Spleen (tissue), 11 donors: ENCODE data around the gene PITPNB. TPM values are rescaled to one million over a fixed set of nuclear protein-coding genes. Genes with fewer than 3 reads are reported as not detected.

Source experiments
- DNase-seq: peaks from one replicate; pipeline ENCODE4 v3.0.0-alpha.2; 2020
- H3K27ac ChIP-seq, 8 donors: fragments of 200-600 bp; sonication (generic) in 7 of 8; 1 replicate in 4 of 8; 2 replicates in 4 of 8; pipeline versions ENCODE4 v1.5.0 to v1.8.0; 2016 to 2021; ENCODE audit warnings: inconsistent platforms in 4 of 8, mild to moderate bottlenecking in 4 of 8, moderate library complexity in 1 of 8
- H3K27me3 ChIP-seq, 7 donors: fragments of 200-600 bp; sonication (generic) in 6 of 7; replicated peaks in 1 of 7; 1 replicate in 4 of 7; 2 replicates in 3 of 7; pipeline versions ENCODE4 v1.5.0 to v1.8.0; 2016 to 2021; ENCODE audit warnings: inconsistent platforms in 3 of 7, mild to moderate bottlenecking in 1 of 7
- H3K36me3 ChIP-seq, 6 donors: fragments of 200-600 bp; sonication (generic) in 5 of 6; 1 replicate in 4 of 6; 2 replicates in 2 of 6; pipeline versions ENCODE4 v1.5.0 to v1.8.0; 2016 to 2021; ENCODE audit warnings: inconsistent platforms in 2 of 6
- H3K4me1 ChIP-seq, 6 donors: fragments of 200-600 bp; sonication (generic) in 5 of 6; 1 replicate in 3 of 6; 2 replicates in 3 of 6; pipeline versions ENCODE4 v1.5.0 to v1.8.0; 2016 to 2021; ENCODE audit warnings: inconsistent platforms in 3 of 6
- H3K4me3 ChIP-seq, 8 donors: fragments of 200-600 bp; sonication (generic) in 7 of 8; 1 replicate in 4 of 8; 2 replicates in 4 of 8; pipeline versions ENCODE4 v1.5.0 to v1.8.0; 2016 to 2021; ENCODE audit warnings: inconsistent platforms in 4 of 8, mild to moderate bottlenecking in 4 of 8, moderate library complexity in 2 of 8
- H3K9me3 ChIP-seq, 8 donors: fragments of 200-600 bp; sonication (generic) in 7 of 8; 1 replicate in 4 of 8; 2 replicates in 4 of 8; pipeline versions ENCODE4 v1.5.0 to v1.8.0; 2016 to 2021; ENCODE audit warnings: inconsistent platforms in 4 of 8
- POLR2A ChIP-seq, 3 donors: fragments of 450-650 bp; IDR thresholded peaks; one replicate each; pipeline ENCODE4 v1.5.1; 2017; ENCODE audit warnings: antibody characterized with exemption in 3 of 3, mild to moderate bottlenecking in 1 of 3
- POLR2AphosphoS5 ChIP-seq, 3 donors: sonication (generic); formaldehyde crosslinking; IDR thresholded peaks; one replicate each; pipeline ENCODE4 v1.5.1; 2017; ENCODE audit warnings: antibody characterized with exemption in 3 of 3
- WGBS, 5 donors: extraction: QIAGEN DNeasy Blood & Tissue Kit in 3 of 5; methylation state at CpG; one replicate each; pipeline versions ENCODE4 v1.1.5 to v1.1.7; 2013 to 2018; 5-methylcytosine and 5-hydroxymethylcytosine counted together
- intact Hi-C: fragments of 100-400 bp; cut with DNase I; formaldehyde crosslinking; loops from one replicate; pipeline ENCODE4 v1.15.0; 2023; ENCODE audit warnings: low total_unique reads
- polyA plus RNA-seq, 3 donors: library from polyadenylated mRNA; stranded (reverse); fragments of 200-250 nt; gene quantifications; one replicate each; pipeline ENCODE4 v1.2.1, GENCODE V29; 2013
- total RNA-seq, 7 donors: library from RNA; depleted of rRNA in 3 of 7; stranded (reverse); fragments of >200 nt in 3 of 7; fragmentation: NEBNext Ultra II Directional in 4 of 7; extraction: Animal tissue kit (Norgen Biotek cat#: 25700) in 4 of 7; gene quantifications; one replicate each; pipeline versions ENCODE4 v1.1.0 to v1.2.1, GENCODE V29; 2016 to 2021
- TF ChIP-seq, protein P1 (sequence below), 11 experiments: fragments of 200-600 bp in 7 of 11; fragments of 450-650 bp in 4 of 11; sonication (generic) in 4 of 11; IDR thresholded peaks in 8 of 11; conservative IDR thresholded peaks in 3 of 11; 1 replicate in 7 of 11; 2 replicates in 4 of 11; pipeline versions ENCODE4 v1.4.0 to v1.8.0; 2016 to 2021; ENCODE audit warnings: antibody characterized with exemption in 11 of 11, inconsistent platforms in 4 of 11, mild to moderate bottlenecking in 1 of 11
- donor health status: healthy with polysubstance abuse.
- donor health status: DM: no; HTN: no; CAD: no; lungs with moderate emphysema.
- donor health status: DM: no; HTN: no; CAD: no.
- donor health status: Bipolar disorder and iron deficiency.
- donor health status: healthy.
- donor health status: DM: no; HTN: no; CAD: no.
- donor health status: DM: yes; HTN: yes; CAD: no.

PITPNB gene
- total and polyA plus RNA-seq, 10 donors: 17.5 to 67.2 (median 48.9) TPM

DNA sequence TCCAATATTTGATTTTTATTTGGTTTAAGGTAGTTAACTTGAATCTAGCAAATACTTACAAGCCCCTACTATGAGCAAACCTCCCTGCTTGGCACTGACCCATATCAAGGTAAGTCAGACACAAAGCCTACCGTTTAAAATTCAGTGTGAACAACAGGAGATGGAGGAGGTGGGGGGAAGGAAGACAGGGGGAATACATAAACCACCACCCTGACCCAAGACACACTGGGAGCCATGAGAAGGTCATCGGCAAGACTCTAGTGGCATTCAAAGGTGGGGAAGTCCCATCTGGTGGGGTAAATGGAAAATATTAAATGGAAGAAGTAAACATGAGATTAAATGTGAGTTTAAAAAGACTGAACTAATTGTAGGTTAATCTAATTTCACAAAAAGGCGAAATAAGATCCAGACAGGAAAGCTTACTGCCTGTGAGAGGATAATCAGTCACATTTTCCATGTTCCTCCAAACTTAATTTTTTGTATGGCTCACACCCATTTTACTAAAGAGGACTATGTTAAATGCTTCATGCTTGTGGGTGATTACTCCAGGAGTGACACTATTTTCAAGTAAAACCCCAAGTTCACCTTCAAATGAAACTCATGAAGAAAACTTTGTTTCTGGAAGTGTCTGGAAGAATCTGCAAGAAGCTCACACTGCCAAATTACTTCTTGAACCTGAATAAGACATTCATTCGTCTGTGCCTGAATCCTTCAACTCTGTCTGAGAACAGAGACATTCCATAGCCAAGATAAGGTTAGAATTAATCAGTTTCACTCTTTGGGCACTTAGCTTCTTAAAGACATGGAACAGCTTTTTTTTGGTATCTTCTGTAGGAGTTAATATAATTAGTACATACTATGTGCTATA lies 51.7 kb downstream of the PITPNB start:
- H3K36me3 ChIP-seq: peaks cover 2 to 50% (median 14%) of the 10 kb centered on the region in 6 donors
- no peaks in the 10 kb centered on the region for H3K27me3 ChIP-seq
- no peaks in the 10 kb centered on the region for H3K9me3 ChIP-seq
- peaks cover 4 to 67% (median 26%) of the 10 kb centered on the region in 6 donors for H3K4me1 ChIP-seq
- TF ChIP-seq, protein P1, sequence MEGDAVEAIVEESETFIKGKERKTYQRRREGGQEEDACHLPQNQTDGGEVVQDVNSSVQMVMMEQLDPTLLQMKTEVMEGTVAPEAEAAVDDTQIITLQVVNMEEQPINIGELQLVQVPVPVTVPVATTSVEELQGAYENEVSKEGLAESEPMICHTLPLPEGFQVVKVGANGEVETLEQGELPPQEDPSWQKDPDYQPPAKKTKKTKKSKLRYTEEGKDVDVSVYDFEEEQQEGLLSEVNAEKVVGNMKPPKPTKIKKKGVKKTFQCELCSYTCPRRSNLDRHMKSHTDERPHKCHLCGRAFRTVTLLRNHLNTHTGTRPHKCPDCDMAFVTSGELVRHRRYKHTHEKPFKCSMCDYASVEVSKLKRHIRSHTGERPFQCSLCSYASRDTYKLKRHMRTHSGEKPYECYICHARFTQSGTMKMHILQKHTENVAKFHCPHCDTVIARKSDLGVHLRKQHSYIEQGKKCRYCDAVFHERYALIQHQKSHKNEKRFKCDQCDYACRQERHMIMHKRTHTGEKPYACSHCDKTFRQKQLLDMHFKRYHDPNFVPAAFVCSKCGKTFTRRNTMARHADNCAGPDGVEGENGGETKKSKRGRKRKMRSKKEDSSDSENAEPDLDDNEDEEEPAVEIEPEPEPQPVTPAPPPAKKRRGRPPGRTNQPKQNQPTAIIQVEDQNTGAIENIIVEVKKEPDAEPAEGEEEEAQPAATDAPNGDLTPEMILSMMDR (IDR thresholded peaks at IDR 0.05 in 8 of 11, conservative IDR thresholded peaks at IDR 0.05 in 3 of 11): no peak
- TF ChIP-seq POLR2AphosphoS5 (IDR thresholded peaks at IDR 0.05) (no peak), POLR2A (IDR thresholded peaks at IDR 0.05) (no peak)
- intact Hi-C loops: no loop called here
- 47 to 54% (median 52%) methylated on average over 4 of the region's 4 CpGs for WGBS, 5 donors
- H3K4me3 ChIP-seq: no peak overlapping the region
- no peak for DNase-seq
- H3K27ac ChIP-seq: peak overlapping the region in 5 of 8 donors; percentile 0 to 37 (median 5)

DNA sequence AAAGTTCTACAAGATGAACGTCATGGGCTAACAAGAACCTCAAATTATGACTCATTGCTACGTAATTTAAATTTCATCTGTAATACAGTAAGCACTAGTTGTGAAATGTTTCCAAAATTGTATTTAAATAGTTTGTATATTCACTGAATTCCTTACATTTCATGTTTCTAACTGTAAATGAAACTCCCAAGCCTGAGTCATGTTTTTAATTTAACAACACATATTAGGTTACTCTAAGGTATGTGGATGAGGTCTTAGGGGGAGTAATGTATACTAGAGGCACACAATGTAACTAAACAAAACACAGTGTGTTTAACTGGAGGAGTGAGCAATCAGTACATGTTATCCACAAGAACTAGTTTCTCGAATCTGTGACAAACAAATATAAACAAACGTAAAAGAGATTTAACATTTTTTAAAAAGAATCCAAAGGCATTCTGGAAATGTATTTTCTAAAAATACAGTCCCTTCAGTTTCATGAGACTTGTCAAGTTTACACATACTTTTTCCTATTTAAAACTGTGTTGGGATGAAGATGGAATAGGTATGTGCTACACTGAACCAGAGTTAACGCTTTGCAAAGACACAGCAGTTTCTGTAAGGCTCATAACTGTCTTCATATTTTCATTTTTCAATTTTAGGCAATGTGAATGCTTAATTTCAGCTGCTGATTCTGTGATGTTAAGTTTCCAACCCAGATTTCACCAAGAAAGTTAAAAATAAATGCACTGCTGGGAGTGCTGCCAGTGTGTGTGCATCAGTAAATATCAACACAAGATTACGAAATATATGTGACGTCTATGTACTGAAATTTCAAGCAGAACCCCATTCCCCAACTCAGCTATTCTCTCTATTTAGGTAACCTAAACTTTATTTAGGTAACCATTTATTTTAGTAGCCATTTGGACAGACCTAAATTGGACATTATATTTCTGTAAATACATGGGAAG lies 52.6 kb downstream of the PITPNB start:
- TF ChIP-seq, protein P1 (IDR thresholded peaks at IDR 0.05 in 8 of 11, conservative IDR thresholded peaks at IDR 0.05 in 3 of 11): no peak
- TF ChIP-seq POLR2A (IDR thresholded peaks at IDR 0.05) (no peak), POLR2AphosphoS5 (IDR thresholded peaks at IDR 0.05) (no peak)
- no peak overlapping the region for H3K4me3 ChIP-seq
- 69 to 82% (median 76%) methylated on average over 7 of the region's 7 CpGs for WGBS, 5 donors
- H3K9me3 ChIP-seq: no peaks in the 10 kb centered on the region
- H3K27me3 ChIP-seq: no peaks in the 10 kb centered on the region
- H3K4me1 ChIP-seq: peaks cover 4 to 67% (median 26%) of the 10 kb centered on the region in 6 donors
- no peak for DNase-seq
- intact Hi-C loops: no loop called here
- peaks cover 0 to 47% (median 8%) of the 10 kb centered on the region in 6 donors for H3K36me3 ChIP-seq
- peak overlapping the region in 6 of 8 donors; percentile 0 to 37 (median 20) for H3K27ac ChIP-seq

DNA sequence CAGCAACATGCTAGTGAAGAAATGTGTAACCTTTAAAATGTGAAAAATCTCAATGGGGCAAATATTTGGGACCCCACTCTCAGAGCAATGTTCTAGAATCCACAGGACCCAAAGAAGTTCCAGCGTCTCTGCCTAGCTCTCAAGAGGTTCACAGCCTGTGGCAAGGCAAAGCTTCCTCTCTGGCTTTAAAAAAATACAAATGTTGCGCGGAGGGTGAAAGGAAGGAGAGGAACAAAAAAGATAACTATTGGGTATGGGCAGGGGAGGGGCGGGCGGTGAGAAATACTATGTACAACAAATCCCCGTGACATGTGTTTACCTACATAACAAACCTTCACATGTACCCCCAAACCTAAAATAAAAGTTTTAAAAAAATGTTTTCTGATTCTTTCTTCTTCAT lies 53.6 kb downstream of the PITPNB start:
- peaks cover 4 to 67% (median 26%) of the 10 kb centered on the region in 6 donors for H3K4me1 ChIP-seq
- TF ChIP-seq, protein P1 (IDR thresholded peaks at IDR 0.05 in 8 of 11, conservative IDR thresholded peaks at IDR 0.05 in 3 of 11): no peak
- TF ChIP-seq POLR2A (IDR thresholded peaks at IDR 0.05) (no peak), POLR2AphosphoS5 (IDR thresholded peaks at IDR 0.05) (no peak)
- no peaks in the 10 kb centered on the region for H3K27me3 ChIP-seq
- peaks cover 0 to 44% (median 6%) of the 10 kb centered on the region in 6 donors for H3K36me3 ChIP-seq
- H3K27ac ChIP-seq: peak overlapping the region in 3 of 8 donors; percentile 10 to 34 (median 32)
- H3K4me3 ChIP-seq: no peak overlapping the region
- H3K9me3 ChIP-seq: no peaks in the 10 kb centered on the region
- intact Hi-C loops: no loop called here
- no peak for DNase-seq
- 46 to 74% (median 54%) methylated on average over 6 of the region's 6 CpGs for WGBS, 5 donors
